ENCODE measurements around the gene TFAP2C.

Gene TFAP2C
- 0 to 0.04 (median 0) reads per million in 3 experiments for total RNA-seq

DNA sequence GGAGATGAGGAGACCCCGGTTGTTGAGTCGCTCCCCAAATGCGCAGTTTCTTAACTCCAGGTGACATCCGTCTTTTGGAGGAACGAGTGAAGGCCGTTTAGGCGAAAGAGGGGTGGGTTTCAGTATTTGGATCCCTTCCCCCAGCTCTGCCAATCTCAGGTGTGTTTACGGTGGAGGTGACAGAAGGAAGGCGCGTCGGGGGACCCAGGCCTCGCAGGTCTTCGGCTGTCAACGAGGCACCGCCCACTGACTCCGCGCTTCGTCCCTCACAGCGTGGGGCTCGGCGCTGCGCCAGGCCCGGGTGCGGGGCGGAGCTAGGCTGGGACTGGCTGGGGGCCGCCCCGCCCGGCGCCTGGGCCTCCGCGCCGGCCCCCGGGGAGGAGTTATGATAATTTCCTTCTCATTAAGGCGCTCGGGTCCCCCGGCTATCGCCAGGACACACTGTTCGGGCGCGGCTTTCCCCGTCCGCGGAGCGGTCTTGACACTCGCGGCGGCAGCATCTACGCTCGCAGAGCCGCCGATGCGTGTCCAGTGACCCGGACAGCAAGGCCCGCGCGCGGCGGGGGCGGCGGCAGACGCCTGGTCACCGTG is at the start of gene TFAP2C:
TSS of gene TFAP2C (plus strand) at position 434 of the 591 bp plus-strand sequence. CDS start 239 bp downstream, outside the sequence.
- DNase-seq: no peak

DNA sequence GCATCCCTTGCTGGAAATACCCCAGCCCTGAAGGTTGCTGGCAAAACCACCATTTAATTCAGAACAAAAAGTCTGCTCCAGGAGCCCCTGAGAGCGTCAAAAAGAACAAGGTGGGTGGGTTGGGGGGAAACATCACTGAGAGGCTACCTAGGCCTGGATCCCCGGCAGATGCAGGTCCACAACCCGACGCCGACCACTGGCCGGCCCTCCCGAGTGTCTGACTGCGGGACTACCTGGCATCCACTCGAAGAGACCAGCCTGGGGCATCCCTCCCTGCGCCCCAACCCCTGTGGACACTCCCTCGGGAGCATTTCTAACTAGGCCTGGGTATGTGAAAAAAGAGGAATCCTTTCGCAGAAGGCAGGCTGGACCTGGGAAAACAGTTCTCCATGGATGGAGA is 48.9 kb upstream of the TFAP2C start:
- no peak for DNase-seq

DNA sequence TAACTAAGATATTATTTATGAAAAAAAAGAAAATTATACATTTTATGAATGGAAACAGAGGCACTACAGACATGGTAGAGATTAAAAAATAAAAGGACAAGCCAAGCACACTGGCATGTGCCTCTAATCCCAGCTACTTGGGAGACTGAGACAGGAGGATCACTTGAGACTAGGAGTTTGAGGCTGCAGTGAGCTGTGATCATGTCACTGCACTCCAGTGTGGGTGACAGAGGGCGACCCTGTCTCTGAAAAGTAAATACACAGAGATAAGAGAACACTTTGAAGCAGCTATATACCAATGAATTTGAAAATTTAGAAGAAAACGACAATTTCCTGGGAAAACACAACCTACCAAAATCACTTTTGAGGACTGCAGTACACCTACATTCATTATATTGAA is 47.4 kb upstream of the TFAP2C start:
- DNase-seq: no peak

DNA sequence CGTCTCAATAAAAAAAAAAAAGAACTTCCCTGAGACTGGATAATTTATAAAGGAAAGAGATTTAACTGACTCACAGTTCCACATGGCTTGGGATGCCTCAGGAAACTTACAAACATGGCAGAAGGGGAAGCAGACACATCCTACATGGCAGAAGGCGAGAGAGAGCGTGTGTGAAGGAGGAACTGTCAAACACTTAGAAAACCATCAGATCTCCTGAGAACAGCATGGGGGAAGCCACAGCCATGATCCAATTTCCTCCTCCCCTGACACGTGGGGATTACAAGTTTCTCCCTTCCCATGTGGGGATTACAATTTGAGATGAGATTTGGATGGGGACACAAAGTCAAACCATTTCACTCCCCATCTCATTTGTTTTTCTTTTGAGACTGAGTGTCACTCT is 46.6 kb upstream of the TFAP2C start:
- DNase-seq: no peak

DNA sequence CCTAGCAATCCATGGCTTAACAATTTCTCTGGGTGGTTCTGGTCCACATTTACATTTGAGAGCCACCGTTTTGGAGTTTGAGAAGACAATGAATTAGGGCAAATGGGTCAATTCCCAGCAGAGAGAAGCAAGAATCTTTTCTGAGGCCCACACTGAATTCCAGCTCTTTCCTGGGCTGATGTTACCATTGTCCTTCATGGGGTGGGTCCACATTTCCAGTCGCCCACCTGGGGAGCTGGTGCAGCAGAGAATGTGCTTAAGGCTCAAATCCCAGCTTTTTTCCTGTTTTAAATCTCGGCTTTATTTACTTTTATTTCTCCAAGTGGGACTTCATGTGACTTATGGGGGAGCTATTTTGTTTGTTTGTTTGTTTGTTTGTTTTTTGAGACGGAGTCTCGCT is 44.2 kb upstream of the TFAP2C start:
- no peak for DNase-seq

DNA sequence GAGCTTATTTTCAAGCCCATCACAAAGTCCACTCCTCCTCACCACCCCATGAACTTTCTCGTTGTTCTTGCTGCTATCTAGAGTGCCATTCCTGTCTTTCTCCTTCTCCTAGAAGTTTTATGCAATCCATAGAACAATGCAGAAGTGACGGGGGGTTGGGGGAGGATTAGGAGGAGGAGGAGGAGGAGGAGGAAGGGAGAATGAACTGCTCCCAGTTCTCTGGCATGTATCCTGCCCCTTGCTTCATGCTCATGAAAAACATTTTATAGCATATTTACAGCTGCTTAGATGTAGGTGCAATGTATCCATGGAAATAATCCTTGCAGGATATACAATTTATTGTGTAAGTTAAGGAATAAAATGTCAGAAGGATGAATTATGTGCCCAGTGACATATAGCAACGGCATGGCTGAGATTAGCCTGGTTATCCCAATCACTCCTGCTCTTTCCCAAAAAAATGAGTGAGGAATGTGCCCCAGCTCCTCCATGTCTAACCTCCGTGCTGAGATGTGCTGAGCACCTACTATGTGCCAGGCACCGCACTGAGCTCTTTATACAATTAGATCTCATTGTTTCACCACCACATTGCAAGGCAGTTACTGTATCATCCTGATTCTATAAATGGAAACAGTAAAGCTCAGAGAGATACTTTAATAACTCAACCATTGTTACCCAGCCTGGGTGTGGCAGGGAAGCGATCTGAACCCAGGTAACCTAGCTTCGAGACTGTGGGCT is 41.6 kb upstream of the TFAP2C start:
- no peak for DNase-seq

DNA sequence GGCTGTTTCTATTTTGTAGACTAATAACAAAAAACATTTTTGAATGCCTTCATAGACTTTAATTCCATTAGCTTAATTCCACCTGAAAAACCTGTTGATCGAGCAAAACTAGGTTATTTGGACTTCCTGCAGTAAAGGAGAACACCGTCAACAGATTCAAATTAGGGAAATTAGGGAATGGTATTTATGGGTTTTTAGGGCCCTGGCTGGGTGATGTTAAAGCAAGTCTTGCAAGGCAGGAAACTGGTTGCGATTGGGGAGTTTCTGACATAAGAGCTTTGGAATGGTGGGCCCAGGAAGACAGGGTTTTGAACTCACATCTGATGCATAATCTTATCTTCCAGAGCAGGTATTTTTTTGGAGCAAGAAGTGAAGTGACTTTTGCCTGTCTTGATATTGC is 40.1 kb upstream of the TFAP2C start:
- no peak for DNase-seq

DNA sequence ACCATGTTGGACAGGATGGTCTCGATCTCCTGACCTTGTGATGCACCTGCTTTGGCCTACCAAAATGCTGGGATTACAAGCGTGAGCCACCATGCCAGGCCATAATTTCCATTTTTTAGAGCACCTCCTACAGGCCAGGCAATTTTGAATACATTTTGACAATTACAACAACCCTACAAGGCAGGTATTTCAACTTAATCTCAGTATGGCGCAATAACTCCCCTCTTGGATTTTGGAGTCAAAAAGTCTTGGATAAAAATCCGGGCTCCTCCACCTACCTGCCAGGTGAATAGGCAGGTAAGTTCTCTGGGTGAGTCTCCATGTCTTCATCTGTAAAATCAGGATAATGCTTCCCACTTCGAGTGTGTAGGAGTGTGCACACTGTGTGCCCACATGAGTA is 39.5 kb upstream of the TFAP2C start:
- no peak for DNase-seq

DNA sequence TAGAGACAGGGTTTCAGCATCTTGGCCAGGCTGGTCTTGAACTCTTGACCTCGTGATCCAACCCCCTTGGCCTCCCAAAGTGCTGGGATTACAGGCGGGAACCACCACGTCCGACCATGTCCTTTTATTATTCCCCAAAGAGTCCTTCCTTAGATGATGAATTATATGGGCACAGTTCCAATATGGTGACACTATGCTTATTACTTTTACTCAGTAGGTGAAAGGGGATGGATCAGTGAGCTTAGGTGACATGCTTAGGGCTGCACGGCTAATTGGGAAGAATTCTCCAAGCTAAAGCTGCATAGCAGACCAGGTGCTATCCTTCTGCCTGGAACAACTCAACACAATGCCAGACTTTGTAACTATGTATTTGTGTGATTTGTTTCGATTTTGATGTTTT is 38.2 kb upstream of the TFAP2C start:
- no peak for DNase-seq

DNA sequence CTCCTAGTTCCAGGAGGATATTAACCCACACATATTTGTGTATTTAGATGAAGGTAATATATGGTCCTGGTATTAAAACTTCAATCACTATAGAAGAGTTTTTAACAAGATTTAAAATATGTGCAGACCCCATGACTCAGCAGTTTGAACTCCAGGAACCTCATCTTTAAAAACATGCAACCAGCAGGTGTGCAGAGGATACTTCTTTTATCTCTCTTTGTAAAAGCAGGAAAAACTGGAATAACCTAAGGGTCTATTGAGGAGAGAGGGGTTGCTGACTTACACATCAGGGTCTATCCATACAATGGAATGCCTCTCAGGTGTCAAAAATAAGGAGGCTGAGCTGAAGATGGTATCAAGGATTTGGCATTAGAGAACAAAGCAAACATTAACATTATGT is 36.9 kb upstream of the TFAP2C start:
- no peak for DNase-seq

DNA sequence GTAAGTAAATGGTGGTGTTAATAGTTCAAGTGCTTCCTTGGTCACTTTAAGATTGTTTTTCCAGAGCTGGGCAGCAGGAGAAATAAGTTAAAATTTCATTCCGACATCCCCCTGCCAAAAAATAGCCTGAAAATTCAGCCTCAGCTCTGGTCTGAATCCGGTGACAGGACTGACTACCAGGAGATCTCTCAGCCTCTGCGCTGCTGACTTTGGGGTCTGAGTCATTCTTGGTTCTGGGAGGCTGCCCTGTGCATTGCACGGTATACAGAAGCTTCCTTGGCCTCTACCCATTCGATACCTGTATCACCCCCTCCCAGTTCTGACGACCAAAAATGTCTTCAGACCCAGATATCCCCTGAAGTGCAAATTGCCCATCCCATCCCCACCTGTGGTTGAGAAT is 36.3 kb upstream of the TFAP2C start:
- DNase-seq: no peak

DNA sequence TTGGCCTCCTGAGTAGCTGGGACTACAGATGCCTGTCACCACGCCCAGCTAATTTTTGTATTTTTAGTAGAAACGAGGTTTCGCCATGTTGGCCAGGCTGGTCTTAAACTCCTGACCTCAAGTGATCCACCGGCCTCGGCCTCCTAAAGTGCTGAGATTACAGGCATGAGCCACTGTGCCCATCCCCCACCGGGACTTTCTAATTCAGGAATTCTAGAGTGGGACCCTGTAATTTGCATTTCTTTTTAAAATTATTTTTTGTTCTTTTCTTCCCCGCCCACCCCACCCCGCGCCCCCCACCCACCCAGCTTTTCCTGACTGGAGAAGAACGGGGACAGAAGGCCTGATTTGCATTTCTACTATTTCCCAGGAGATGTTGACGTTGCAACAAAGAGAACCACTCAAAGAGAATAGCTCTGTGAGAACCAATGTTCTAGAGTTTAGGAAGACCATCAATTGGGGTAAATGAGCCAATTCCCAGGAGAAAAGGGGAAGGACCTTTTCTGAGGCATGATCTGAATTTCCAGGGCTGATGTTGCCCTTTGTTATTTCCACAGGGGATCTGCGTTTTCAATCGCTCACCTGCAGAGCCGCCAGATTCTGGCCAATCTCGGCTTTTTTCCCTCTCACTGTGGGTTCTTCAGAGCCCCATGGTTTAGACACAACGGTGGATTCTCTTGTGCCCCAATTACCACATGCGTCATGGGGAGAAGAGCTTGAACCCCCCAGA is 33.2 kb upstream of the TFAP2C start:
- no peak for DNase-seq

DNA sequence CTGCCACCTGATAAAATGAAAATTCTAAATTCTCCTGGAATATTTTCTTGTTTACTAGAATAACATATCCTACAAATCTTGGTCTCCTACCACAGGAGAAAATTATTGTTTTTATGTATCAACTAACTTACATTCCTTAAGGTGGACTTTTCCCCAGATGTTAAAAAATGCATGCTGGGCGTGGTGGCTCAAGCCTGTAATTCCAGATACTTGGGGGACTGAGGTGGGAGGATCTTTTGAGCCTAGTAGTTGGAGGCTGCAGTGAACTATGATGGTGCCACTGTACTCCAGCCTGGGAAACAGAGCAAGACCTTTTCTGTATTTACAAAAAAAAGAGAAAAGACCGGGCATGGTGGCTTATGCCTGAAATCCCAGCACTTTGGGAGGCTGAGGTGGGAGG is 27.9 kb upstream of the TFAP2C start:
- no peak for DNase-seq

DNA sequence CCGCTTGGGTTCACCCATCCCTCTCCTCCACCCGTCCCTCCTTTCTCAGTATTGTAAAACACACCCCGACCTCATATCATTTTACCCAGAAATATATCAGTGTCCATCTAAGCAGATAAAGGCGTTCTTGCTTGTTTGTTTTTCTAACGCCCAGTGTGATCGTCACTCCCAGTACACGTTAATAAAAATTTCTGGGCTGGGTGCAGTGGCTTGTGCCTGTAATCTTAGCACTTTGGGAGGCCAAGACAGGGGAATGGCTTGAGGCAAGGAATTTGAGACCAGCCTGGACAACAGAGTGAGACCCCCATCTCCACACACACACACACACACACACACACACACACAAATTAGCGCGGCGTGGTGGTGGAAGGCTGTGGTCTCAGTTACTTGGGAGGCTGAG is 24.4 kb upstream of the TFAP2C start:
- DNase-seq: no peak

DNA sequence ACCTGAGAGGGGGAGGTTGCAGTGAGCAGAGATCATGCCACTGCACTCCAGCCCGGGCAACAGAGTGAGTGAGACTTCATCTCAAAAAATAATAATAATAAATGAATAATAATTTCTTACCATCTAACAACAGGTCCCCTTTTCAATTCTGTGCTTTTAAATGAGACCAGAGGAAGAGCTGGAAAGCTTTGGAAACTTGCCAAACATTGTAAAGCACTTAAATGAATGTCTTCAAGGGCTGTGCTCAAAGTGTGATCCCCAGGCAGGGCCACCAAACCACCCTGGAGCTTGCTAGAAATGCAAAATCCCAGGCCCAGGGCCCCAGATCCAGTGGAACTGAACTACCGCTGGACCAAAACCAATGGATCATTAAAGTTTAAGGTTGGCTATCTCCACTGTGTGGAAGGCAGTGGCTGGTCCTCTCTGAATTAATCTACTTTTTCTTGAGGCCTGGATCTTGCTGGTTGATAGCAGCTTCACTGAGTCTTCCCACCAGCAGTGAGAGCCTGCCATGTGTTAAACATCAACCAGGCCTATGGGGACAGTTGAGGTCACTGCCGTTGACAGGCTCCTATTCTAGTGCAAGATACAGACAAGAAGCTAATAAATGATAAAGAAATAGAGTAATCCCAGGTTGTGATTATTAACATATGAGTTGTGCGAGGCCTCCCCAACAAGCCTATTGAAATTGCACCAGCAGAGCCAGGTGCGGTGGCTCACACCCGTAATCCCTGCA is 23.7 kb upstream of the TFAP2C start:
- DNase-seq: no peak

DNA sequence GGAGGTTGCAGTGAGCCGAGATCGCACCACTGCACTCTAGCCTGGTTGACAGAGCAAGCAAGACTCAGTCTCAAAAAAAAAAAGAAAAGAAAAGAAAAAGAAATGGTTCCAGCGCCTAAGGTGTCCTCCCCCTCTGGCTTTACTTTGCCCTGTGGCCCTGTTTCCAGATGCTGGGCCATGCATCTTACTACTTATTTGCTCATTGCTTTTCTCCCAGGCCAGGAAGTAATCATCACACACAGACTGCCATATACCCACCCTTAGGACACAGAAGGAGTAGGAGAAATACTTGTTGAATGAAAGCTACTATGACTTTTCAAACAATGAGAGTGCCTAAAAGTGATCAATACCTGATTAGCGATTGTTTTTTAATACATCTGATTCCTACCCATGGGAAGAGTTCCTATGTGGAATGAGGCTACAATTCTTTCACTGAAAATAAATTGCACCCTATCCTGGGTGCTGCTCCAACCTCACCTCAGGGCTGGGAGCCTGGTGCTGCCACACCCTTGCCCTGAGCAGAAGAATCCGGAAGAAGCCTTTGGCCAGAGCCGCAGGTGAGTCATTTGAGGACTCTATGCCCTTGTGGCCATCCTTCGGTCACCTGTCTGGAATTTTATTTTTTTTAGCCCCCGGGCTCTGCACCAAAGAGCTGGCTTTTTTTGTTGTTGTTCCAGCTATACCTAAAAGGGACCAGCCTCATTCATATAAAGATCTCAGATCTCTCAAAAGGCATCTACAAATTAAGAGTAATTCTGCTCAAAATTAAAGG is 22.7 kb upstream of the TFAP2C start:
- DNase-seq: no peak

DNA sequence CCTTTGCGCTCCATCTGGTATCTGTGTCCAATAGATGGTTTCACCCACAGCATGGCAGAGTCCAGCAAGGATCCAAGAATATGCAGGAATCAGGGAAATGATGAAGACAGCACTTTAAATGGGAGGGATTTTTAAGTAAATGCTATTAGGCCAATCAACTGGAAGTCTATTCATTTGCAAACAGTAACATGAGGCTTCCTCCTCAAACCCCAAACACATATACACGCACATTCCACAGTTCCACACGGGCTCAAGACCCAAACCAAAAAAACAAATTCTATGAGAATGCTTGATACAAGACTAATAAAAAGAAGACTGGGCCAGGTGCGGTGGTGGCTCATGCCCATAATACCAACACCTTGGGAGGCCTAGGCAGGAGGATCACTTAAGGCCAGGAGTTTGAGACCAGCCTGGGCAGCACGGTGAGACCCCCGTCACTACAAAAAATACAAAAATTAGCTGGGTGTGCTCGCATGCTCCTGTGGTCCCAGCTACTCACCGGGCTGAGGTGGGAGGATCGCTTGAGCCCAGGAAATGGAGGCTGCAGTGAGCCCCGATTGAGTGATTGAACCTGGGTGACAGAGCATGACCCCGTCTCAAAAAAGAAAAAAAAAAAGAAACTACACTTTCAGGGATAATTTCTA is 21.9 kb upstream of the TFAP2C start:
- no peak for DNase-seq

DNA sequence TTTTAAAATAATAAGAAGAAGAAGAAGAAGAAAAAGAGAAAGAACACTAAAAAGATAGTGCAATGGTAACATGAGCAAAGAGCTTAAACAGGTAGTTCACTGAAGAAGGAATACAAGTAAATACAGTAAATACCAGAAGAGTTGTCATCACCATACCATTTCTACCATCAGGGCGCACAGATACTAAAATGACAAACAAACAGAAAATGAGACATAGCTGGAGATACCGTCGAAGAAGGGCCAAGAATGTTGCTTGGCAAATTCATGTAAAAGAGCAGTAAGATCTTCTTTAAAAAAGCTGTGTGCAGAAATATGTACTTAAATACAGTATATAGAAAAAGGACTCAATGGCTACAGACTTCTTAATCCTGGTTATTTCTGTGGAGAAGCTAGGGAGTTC is 20.7 kb upstream of the TFAP2C start:
- no peak for DNase-seq

DNA sequence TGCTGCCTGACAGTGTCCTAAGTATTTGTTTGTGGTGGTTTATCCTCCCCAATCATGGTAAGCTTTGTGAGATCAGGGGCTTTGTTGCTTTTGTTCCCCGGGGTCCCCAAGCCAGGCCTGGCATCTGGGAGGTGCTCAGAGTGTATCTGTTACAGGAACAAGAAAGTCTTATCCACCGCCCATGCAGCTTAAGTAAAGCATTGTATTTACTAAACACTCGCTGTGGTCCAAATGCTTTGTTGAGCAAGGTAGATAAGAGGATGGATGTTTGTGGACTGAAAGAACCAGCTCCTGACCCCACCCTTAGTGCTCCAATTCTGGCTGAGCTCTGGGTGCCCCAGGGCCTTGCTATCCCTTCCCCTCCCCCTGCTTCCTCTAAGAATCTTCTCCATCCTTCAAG is 19.8 kb upstream of the TFAP2C start:
- no peak for DNase-seq

DNA sequence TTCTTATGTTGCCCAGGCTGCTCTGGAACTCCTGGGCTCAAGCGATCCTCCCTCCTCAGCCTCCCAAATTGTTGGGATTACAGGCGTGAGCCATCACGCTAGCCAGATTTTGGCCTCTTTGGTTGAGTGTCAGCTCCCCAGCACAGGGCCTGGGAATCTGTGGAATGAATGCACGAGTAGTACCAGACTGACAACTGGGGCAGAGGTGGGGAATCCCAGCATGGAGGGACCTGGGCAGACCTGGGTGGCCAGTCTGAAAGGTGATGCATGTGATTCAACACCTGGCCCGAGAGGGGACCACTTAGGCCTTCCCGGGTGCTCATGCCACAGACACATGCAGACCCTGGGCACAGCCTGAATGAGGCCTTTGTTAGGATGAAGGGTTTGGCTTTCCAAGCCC is 19.0 kb upstream of the TFAP2C start:
- no peak for DNase-seq

DNA sequence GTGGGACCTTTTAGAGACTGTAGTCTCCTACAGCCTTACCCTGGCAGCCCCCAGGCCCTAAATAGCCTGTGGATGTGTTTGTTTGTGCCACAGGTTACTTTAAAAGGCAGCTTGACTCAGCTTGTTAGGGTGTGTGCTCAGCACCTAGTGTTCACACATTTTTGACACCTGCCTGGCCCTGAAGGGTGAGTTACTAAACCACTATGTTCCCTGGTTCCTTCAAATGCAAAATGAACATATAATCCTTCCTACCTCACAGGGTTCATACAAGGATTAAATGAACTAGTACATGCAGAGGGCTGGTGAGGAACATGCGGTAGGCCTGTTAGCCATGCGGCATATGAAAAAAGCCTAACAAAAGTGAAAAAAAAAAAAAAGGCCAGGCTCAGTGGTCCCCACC is 14.9 kb upstream of the TFAP2C start:
- no peak for DNase-seq

DNA sequence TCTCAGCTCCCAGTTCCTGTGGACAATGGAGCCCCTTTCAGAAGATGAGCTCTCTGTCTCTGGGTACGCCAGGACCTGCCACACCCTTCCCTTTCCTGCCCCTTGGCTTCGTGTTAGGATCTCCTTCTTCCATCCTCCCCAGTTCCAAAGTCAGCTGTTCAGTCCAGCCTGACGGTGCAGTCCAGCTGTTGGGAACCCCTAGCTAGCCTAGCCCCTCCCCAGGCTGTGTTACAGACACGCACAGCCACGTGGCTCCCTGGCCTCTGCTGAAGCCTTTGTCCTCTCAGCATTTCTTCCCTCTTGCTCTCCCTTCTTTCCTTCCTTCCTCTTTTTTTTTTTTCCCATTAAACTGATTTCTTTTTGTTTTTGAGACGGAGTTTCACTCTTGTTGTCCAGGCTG is 12.4 kb upstream of the TFAP2C start:
- DNase-seq: no peak
